CD8-positive, alpha-beta memory T cell (primary cell): ENCODE data around the gene KIF4A. TPM values are rescaled to one million over a fixed set of nuclear protein-coding genes. Genes with fewer than 3 reads are reported as not detected.

Experiments used
- CTCF ChIA-PET: fragments of 350-600 bp; sonication (Branson Sonifier 250); formaldehyde crosslinking; loops from one replicate; lab custom pipeline; 2021; ENCODE audit warnings: antibody characterized with exemption; lab: Charles Lee
- POLR2A ChIA-PET: fragments of 350-600 bp; sonication (Branson Sonifier 250); formaldehyde crosslinking; loops from one replicate; lab custom pipeline; 2021; ENCODE audit warnings: antibody characterized with exemption; lab: Charles Lee
- DNase-seq, 5 donors: peaks; one replicate each; pipeline versions ENCODE4 v3.0.0 to v3.0.0-alpha.2; 2020 to 2022; ENCODE audit warnings: mixed read lengths in 1 of 5
- H3K27ac ChIP-seq: one replicate; pipeline ENCODE4 v1.7.0; 2013; ENCODE audit warnings: low read depth, mild to moderate bottlenecking, low read length, moderate library complexity
- H3K27me3 ChIP-seq: 2 replicates; pipeline ENCODE4 v1.7.0; 2013; ENCODE audit warnings: low read length, mild to moderate bottlenecking; ENCODE audit not compliant: insufficient read depth, poor library complexity, severe bottlenecking
- H3K36me3 ChIP-seq: 2 replicates; pipeline ENCODE4 v1.7.0; 2013; ENCODE audit warnings: mild to moderate bottlenecking, low read length, moderate library complexity; ENCODE audit not compliant: insufficient read depth
- H3K4me1 ChIP-seq: 2 replicates; pipeline ENCODE4 v1.7.0; 2013; ENCODE audit warnings: mild to moderate bottlenecking, low read length, moderate library complexity; ENCODE audit not compliant: insufficient read depth
- H3K4me3 ChIP-seq: 2 replicates; pipeline ENCODE4 v1.7.0; 2013; ENCODE audit warnings: mild to moderate bottlenecking, low read length
- H3K9me3 ChIP-seq: 2 replicates; pipeline ENCODE4 v1.7.0; 2013; ENCODE audit warnings: mild to moderate bottlenecking, low read length
- H3K27ac Mint-ChIP-seq, 8 donors: one replicate each; pipeline ENCODE4 v1.8.0; 2020 to 2021; ENCODE audit warnings: mixed read lengths in 8 of 8, mild to moderate bottlenecking in 6 of 8, inconsistent platforms in 3 of 8, moderate library complexity in 3 of 8
- H3K27me3 Mint-ChIP-seq, 2 donors: one replicate each; pipeline ENCODE4 v1.8.0; 2020 to 2021; ENCODE audit warnings: mixed read lengths in 2 of 2, mild to moderate bottlenecking in 1 of 2, moderate library complexity in 1 of 2
- H3K36me3 Mint-ChIP-seq, 3 donors: one replicate each; pipeline ENCODE4 v1.8.0; 2020 to 2021; ENCODE audit warnings: mixed read lengths in 3 of 3, inconsistent platforms in 1 of 3, mild to moderate bottlenecking in 1 of 3
- H3K4me1 Mint-ChIP-seq, 3 donors: one replicate each; pipeline ENCODE4 v1.8.0; 2020 to 2021; ENCODE audit warnings: mixed read lengths in 3 of 3, inconsistent platforms in 1 of 3, mild to moderate bottlenecking in 1 of 3
- H3K4me3 Mint-ChIP-seq, 7 donors: one replicate each; pipeline ENCODE4 v1.8.0; 2020 to 2021; ENCODE audit warnings: mixed read lengths in 7 of 7, mild to moderate bottlenecking in 6 of 7, moderate library complexity in 4 of 7, inconsistent platforms in 2 of 7
- H3K9me3 Mint-ChIP-seq, 5 donors: one replicate each; pipeline ENCODE4 v1.8.0; 2020 to 2022; ENCODE audit warnings: mixed read lengths in 5 of 5, mild to moderate bottlenecking in 3 of 5, moderate library complexity in 2 of 5, inconsistent platforms in 1 of 5
- polyA plus RNA-seq: library from polyadenylated mRNA; unstranded; fragments of 300-500 nt; fragmentation: Illumina TruSeq; gene quantifications from one replicate; pipeline ENCODE4 v1.2.3, GENCODE V29; 2021
- total RNA-seq, 2 experiments: library from RNA; stranded (reverse); gene quantifications; one replicate each; pipeline ENCODE4 v1.2.3, GENCODE V29; 2021

KIF4A gene
- total and polyA plus RNA-seq, 3 experiments from 2014 or later: 16.5 to 17.7 TPM; not detected in 1

GRCh38 chrX:70432936-70433847 is 143.3 kb downstream of the KIF4A start:
- Histone ChIP-seq H3K4me3 (peak overlapping the region; percentile 70), H3K9me3 (no peaks in the 10 kb centered on the region), H3K36me3 (no peaks in the 10 kb centered on the region), H3K4me1 (peaks cover 4% of the 10 kb centered on the region), H3K27me3 (no peaks in the 10 kb centered on the region), H3K27ac (peak overlapping the region; percentile 79)
- H3K4me1 Mint-ChIP-seq: peaks cover 7 to 26% (median 8%) of the 10 kb centered on the region in 3 donors
- DNase-seq: no peak
- POLR2A ChIA-PET: interaction anchor here (0.5 to 1.2 kb wide), 2 partner anchors 34 to 93 kb away, joined by 3 read pairs; no protein-coding TSS in a partner anchor
- CTCF ChIA-PET: interaction anchor here (0.7 to 3.7 kb wide), 12 partner anchors 9 to 300 kb away, joined by 3 to 26 read pairs (median 4); partner anchors contain the start of genes DLG3 and IGBP1
- H3K27me3 Mint-ChIP-seq: peaks cover 0 to 7% of the 10 kb centered on the region in 2 donors
- peak overlapping the region; percentile 88 to 97 (median 96) for H3K27ac Mint-ChIP-seq
- H3K4me3 Mint-ChIP-seq: peak overlapping the region; percentile 90 to 99 (median 92)
- peaks cover 0 to 5% (median 0%) of the 10 kb centered on the region in 3 donors for H3K36me3 Mint-ChIP-seq
- H3K9me3 Mint-ChIP-seq: no peaks in the 10 kb centered on the region

DNA sequence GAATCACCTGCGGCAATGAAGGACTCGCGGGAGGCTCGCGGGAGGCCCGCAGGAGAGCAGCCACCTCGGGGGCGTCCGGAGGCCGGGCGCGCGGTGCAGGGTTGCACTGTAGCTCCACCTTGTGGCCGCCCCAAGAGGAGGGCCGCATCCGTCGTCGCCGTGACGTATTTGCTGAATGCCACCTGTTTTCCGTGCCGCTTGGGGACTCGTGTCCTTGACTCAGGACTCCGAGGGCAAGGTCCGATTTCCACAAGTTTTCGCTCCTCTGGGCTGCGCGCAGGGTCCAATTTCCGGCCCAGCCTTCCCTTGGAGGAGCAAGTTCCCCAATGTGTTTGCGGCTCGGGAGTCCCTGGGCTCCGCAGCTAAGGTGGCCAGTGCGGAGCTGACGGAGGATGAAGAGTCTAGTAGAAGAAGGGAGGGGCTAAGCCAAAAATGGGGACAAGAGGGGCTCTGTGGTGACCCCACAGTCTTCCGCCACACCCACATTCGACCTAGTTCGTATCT is 144.0 kb downstream of the KIF4A start:
- Mint-ChIP-seq H3K4me3 (peak overlapping the region; percentile 90 to 99 (median 92)), H3K27me3 (peaks cover 0 to 11% of the 10 kb centered on the region in 2 donors), H3K9me3 (no peaks in the 10 kb centered on the region), H3K36me3 (peaks cover 0 to 5% (median 0%) of the 10 kb centered on the region in 3 donors), H3K4me1 (peaks cover 14 to 32% (median 15%) of the 10 kb centered on the region in 3 donors), H3K27ac (peak overlapping the region; percentile 88 to 97 (median 96))
- no peaks in the 10 kb centered on the region for H3K36me3 ChIP-seq
- H3K4me1 ChIP-seq: peaks cover 4% of the 10 kb centered on the region
- H3K27ac ChIP-seq: peak overlapping the region; percentile 79
- CTCF ChIA-PET: interaction anchor here (0.9 to 3.7 kb wide), 10 partner anchors 9 to 301 kb away, joined by 3 to 26 read pairs (median 6); partner anchors contain the start of genes DLG3 and IGBP1
- no peaks in the 10 kb centered on the region for H3K27me3 ChIP-seq
- peak overlapping the region; percentile 70 for H3K4me3 ChIP-seq
- DNase-seq: peak; percentile 67 to 83 (median 72)
- no peaks in the 10 kb centered on the region for H3K9me3 ChIP-seq
- POLR2A ChIA-PET: interaction anchor here (0.5 to 1.8 kb wide), 4 partner anchors 18 to 300 kb away, joined by 3 to 10 read pairs (median 4); partner anchors contain the start of gene IGBP1

DNA sequence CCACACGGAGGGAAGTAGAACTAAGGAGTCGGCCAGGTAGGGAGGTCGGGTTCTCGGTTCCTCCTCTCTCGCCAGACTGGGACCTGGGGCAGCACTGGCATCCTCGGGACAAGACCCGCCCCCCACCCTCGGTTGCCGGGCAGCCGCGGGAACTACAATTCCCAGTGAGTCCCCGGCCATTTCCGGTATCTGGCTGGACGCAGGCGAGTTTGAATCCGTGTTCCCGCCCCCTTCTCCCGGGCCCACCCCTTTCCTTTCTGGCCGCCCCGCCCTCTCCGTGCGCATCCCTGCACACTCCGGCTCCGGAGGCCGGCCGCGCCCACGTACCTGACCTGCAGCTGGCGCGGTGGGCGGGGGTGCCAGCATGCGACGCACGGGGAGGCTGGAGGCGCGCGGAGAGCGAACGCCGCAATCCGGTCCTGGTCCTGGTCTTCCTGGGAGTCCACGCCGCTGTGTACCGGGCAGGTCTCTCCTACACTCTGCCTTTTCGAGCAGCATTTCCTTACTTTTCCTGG is 144.5 kb downstream of the KIF4A start:
- CTCF ChIA-PET: interaction anchor here (1.1 to 3.7 kb wide), 8 partner anchors 8 to 301 kb away, joined by 3 to 26 read pairs (median 8); partner anchors contain the start of genes DLG3 and IGBP1
- no peaks in the 10 kb centered on the region for H3K36me3 ChIP-seq
- peaks cover 19 to 37% (median 20%) of the 10 kb centered on the region in 3 donors for H3K4me1 Mint-ChIP-seq
- peaks cover 0 to 5% (median 0%) of the 10 kb centered on the region in 3 donors for H3K36me3 Mint-ChIP-seq
- DNase-seq: peak in 4 of 5 donors; percentile 26 to 69 (median 59)
- peaks cover 4% of the 10 kb centered on the region for H3K4me1 ChIP-seq
- peak overlapping the region; percentile 90 to 99 (median 92) for H3K4me3 Mint-ChIP-seq
- no peaks in the 10 kb centered on the region for H3K9me3 ChIP-seq
- H3K27ac Mint-ChIP-seq: peak overlapping the region; percentile 88 to 97 (median 96)
- no peaks in the 10 kb centered on the region for H3K9me3 Mint-ChIP-seq
- peak overlapping the region; percentile 79 for H3K27ac ChIP-seq
- POLR2A ChIA-PET: interaction anchor here (0.8 to 1.8 kb wide), 3 partner anchors 10 to 301 kb away, joined by 4 to 10 read pairs (median 8); partner anchors contain the start of genes DLG3 and IGBP1
- H3K27me3 Mint-ChIP-seq: peaks cover 2 to 14% of the 10 kb centered on the region in 2 donors
- peak overlapping the region; percentile 70 for H3K4me3 ChIP-seq
- no peaks in the 10 kb centered on the region for H3K27me3 ChIP-seq

GRCh38 chrX:70434914-70435586 is 145.1 kb downstream of the KIF4A start:
- H3K9me3 Mint-ChIP-seq: no peaks in the 10 kb centered on the region
- peaks cover 3 to 16% of the 10 kb centered on the region in 2 donors for H3K27me3 Mint-ChIP-seq
- Histone ChIP-seq H3K9me3 (no peaks in the 10 kb centered on the region), H3K27me3 (no peaks in the 10 kb centered on the region), H3K4me1 (peaks cover 4% of the 10 kb centered on the region), H3K4me3 (peak overlapping the region; percentile 70), H3K36me3 (no peaks in the 10 kb centered on the region), H3K27ac (peak overlapping the region; percentile 79)
- POLR2A ChIA-PET: interaction anchor here (1.8 kb wide), 2 partner anchors 10 to 17 kb away, joined by 8 to 10 read pairs; partner anchors contain the start of gene DLG3
- peaks cover 0 to 5% (median 0%) of the 10 kb centered on the region in 3 donors for H3K36me3 Mint-ChIP-seq
- peak overlapping the region; percentile 82 to 97 (median 91) for H3K4me3 Mint-ChIP-seq
- H3K4me1 Mint-ChIP-seq: peaks cover 20 to 38% (median 21%) of the 10 kb centered on the region in 3 donors
- CTCF ChIA-PET: interaction anchor here (0.6 to 3.7 kb wide), 6 partner anchors 8 to 302 kb away, joined by 3 to 26 read pairs (median 8); partner anchors contain the start of genes DLG3 and IGBP1
- H3K27ac Mint-ChIP-seq: peak overlapping the region; percentile 80 to 95 (median 86)
- DNase-seq: peak in 2 of 5 donors; percentile 12 to 63

DNA sequence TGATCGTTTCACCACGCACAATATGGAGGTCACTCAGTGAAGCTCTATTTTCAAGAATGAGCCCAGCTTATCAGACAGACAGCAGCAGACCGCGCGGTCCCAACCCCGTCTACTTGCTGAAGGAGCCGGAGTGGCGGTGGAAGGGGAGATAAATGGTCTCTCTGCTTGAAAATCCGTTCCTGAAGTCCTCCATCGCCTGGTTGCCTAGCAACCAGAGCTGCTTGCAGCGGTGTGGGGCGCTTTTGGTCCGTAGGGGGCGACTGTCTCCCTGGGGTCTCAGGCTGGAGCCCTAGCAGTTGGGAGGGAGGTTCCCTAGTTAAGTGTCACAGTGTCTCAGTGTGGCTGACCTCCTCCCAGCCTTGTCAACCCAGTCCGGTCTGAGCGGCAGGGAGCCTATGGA is 146.4 kb downstream of the KIF4A start:
- peak overlapping the region in 5 of 8 donors; percentile 42 to 86 (median 67) for H3K27ac Mint-ChIP-seq
- H3K27me3 Mint-ChIP-seq: peaks cover 3 to 18% of the 10 kb centered on the region in 2 donors
- no peaks in the 10 kb centered on the region for H3K9me3 Mint-ChIP-seq
- peak overlapping the region in 1 of 7 donors; percentile 76 for H3K4me3 Mint-ChIP-seq
- ChIA-PET CTCF (interaction anchor here (3.6 kb wide), 1 partner anchor 15 kb away, joined by 26 read pairs; no protein-coding TSS in a partner anchor), POLR2A (interaction anchor here (1.8 kb wide), 1 partner anchor 8 kb away, joined by 8 read pairs; the partner anchor contains the start of gene DLG3)
- H3K4me1 ChIP-seq: peaks cover 4% of the 10 kb centered on the region
- DNase-seq: no peak
- H3K36me3 ChIP-seq: no peaks in the 10 kb centered on the region
- H3K9me3 ChIP-seq: no peaks in the 10 kb centered on the region
- no peak overlapping the region for H3K27ac ChIP-seq
- H3K4me1 Mint-ChIP-seq: peaks cover 20 to 38% (median 21%) of the 10 kb centered on the region in 3 donors
- H3K4me3 ChIP-seq: no peak overlapping the region
- peaks cover 0 to 5% (median 0%) of the 10 kb centered on the region in 3 donors for H3K36me3 Mint-ChIP-seq
- H3K27me3 ChIP-seq: no peaks in the 10 kb centered on the region

GRCh38 chrX:70437011-70437410 is 147.1 kb downstream of the KIF4A start:
- H3K4me3 ChIP-seq: no peak overlapping the region
- Mint-ChIP-seq H3K4me1 (peaks cover 20 to 38% (median 21%) of the 10 kb centered on the region in 3 donors), H3K36me3 (peaks cover 0 to 5% (median 0%) of the 10 kb centered on the region in 3 donors), H3K9me3 (no peaks in the 10 kb centered on the region), H3K4me3 (peak overlapping the region in 1 of 7 donors; percentile 76), H3K27me3 (peaks cover 6 to 19% of the 10 kb centered on the region in 2 donors), H3K27ac (peak overlapping the region in 1 of 8 donors; percentile 86)
- no peak for DNase-seq
- H3K27ac ChIP-seq: no peak overlapping the region
- H3K36me3 ChIP-seq: no peaks in the 10 kb centered on the region
- ChIA-PET CTCF (no interaction called here), POLR2A (no interaction called here)
- H3K9me3 ChIP-seq: no peaks in the 10 kb centered on the region
- H3K27me3 ChIP-seq: no peaks in the 10 kb centered on the region
- H3K4me1 ChIP-seq: peaks cover 4% of the 10 kb centered on the region
